PC-3 (cell line): ENCODE data around the gene TRIM58.

Experiments
- EZH2 ChIP-seq: fragments of 300-600 bp; sonication (generic); IDR thresholded peaks from one replicate; pipeline ENCODE4 v1.6.1; 2017; ENCODE audit warnings: antibody characterized with exemption, mild to moderate bottlenecking, low read length; ENCODE audit not compliant: unreplicated experiment
- EZH2phosphoT487 ChIP-seq: fragments of 300-600 bp; sonication (generic); IDR thresholded peaks from 2 replicates; pipeline ENCODE4 v1.6.1; 2018; ENCODE audit warnings: mild to moderate bottlenecking, antibody characterized with exemption, low read length, borderline replicate concordance
- TF ChIP-seq, protein P1 (sequence below): fragments of 300-600 bp; sonication (generic); conservative IDR thresholded peaks from 2 replicates; pipeline ENCODE4 v1.5.1; 2017; ENCODE audit warnings: antibody characterized with exemption, low read depth, mild to moderate bottlenecking, low read length

DNA sequence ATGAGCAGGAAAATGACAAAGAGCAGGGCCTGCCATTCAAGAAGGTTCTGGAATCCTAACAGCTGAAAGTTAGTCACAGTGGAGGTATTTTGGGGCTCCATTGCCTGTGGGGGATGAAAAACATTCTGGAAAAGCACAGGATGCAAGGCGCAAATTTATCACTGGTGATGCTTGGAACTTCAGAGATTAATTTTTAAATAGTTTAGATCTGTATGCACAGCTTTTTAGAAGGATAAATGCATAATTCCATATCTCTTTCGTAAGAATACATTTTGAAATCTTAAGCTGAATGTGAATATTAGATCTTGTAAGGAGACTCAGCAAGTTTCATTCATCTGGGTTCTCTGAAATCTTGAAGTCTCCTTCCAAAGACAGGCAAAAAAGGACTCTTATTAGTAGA, 15.2 kb upstream of the TRIM58 start, which contains the start of gene OR11L1:
- TF ChIP-seq, protein P1, sequence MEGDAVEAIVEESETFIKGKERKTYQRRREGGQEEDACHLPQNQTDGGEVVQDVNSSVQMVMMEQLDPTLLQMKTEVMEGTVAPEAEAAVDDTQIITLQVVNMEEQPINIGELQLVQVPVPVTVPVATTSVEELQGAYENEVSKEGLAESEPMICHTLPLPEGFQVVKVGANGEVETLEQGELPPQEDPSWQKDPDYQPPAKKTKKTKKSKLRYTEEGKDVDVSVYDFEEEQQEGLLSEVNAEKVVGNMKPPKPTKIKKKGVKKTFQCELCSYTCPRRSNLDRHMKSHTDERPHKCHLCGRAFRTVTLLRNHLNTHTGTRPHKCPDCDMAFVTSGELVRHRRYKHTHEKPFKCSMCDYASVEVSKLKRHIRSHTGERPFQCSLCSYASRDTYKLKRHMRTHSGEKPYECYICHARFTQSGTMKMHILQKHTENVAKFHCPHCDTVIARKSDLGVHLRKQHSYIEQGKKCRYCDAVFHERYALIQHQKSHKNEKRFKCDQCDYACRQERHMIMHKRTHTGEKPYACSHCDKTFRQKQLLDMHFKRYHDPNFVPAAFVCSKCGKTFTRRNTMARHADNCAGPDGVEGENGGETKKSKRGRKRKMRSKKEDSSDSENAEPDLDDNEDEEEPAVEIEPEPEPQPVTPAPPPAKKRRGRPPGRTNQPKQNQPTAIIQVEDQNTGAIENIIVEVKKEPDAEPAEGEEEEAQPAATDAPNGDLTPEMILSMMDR, result no peak
- TF ChIP-seq EZH2 (no peak), EZH2phosphoT487 (no peak)
